Measurements from ENCODE around the gene PYURF. TPM values are rescaled to one million over a fixed set of nuclear protein-coding genes. Genes with fewer than 3 reads are reported as not detected.

PYURF gene
- total RNA-seq, 1 experiment from 2014 or later = 45.3 TPM

DNA sequence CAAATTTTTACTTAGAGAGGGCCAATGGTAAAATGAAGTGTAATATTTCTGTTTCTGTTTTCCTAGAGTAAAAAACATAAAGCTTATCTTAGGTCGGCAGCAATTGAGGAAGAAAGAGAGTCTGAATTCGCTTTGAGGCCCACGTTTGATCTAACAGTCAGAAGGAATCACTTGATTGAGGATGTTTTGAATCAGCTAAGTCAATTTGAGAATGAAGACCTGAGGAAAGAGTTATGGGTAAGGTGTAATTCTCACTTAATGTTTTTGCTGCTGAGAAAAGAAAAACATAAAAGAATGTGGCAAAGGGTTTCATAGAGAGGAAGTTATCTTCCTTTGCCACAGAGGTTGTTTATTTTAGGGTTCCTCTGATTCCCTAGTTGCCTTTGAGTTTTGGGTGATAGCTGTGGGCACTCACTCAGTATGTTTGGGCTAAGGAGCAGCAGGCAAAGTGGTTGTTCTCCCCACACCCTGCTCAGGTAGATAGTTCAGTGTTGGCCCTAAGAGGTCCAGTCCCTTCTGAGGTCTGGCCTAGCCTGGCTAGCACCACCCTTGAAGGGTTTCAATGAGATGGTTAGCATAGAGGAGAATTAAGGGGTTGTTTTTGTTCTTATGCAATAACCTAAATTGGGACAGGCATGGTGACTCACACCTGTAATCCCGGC lies 34.3 kb downstream of the PYURF start:
- DNase-seq (ENCODE audit: low spot score) = no peak
- Mint-ChIP-seq H3K4me1 (no peaks in the 10 kb centered on the region), H3K36me3 (0 out of 2 replicates have a peak, but pooled peaks cover 3% of the 10 kb centered on the region), H3K9me3 (no peaks in the 10 kb centered on the region), H3K27ac (no peak overlapping the region; the same call in 1 of the 2 replicates), H3K4me3 (no peak overlapping the region), H3K27me3 (ENCODE audit: low read depth) (no peaks in the 10 kb centered on the region)
- POLR2A ChIA-PET = no interaction called here
- TF ChIP-seq ZNF138 (CRISPR knock-in tag; conservative IDR thresholded peaks at IDR 0.05) (no peak), TP53 (CRISPR knock-in tag; IDR thresholded peaks at IDR 0.05) (no peak)
- TF ChIP-seq, protein P1, sequence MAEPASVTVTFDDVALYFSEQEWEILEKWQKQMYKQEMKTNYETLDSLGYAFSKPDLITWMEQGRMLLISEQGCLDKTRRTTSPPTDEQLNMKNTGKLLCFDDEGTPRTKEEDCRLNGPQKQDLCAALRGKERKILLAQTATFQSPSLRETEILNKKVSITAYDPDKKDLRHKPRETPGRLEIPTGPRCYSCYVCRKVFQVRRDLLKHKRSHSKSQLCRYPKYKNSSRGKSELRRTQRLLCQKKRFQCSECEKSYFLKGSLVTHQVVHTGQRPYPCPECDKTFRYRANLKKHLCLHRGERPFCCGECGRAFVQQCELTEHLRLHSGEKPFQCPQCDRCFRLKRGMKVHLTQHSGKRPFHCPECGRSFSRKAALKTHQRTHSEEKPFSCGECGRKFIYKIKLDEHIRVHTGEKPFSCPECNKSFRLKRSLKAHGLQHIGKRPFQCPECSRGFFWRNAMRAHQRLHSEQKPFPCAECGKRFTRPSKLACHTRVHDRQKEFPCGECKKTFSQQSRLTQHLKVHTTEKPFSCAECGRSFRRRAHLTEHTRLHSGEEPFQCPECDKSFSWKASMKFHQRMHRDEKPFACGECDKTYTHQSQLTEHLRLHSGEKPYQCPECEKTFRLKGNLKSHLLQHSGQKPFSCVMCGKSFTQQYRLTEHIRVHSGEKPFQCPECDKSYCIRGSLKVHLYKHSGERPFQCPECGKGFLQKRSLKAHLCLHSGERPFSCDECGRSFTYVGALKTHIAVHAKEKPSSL (CRISPR knock-in tag; conservative IDR thresholded peaks at IDR 0.05) = no peak
- ATAC-seq = no peak
- CTCF ChIA-PET = no interaction called here

DNA sequence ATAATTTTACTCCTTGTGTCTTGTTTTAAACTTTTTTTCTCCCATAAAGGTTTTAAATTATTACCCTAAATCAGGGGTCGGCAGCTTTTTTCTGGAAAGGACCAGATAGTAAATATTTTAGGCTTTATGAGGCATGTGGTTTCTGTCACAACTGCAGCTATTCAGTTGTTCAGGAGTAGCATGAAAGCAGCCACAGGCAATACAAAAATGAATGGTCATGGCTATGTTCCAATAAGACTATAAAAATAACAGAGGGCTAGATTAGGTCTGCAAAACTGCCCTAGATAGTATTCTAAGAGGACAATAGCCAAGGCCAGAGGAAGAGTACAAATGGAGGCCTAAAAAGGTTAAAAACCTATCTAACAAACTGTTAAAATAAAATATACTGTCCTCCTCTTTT lies 42.0 kb downstream of the PYURF start:
- TF ChIP-seq, protein P2, sequence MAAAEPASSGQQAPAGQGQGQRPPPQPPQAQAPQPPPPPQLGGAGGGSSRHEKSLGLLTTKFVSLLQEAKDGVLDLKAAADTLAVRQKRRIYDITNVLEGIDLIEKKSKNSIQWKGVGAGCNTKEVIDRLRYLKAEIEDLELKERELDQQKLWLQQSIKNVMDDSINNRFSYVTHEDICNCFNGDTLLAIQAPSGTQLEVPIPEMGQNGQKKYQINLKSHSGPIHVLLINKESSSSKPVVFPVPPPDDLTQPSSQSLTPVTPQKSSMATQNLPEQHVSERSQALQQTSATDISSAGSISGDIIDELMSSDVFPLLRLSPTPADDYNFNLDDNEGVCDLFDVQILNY (CRISPR knock-in tag; IDR thresholded peaks at IDR 0.05) = no peak
- TF ChIP-seq, protein P3, sequence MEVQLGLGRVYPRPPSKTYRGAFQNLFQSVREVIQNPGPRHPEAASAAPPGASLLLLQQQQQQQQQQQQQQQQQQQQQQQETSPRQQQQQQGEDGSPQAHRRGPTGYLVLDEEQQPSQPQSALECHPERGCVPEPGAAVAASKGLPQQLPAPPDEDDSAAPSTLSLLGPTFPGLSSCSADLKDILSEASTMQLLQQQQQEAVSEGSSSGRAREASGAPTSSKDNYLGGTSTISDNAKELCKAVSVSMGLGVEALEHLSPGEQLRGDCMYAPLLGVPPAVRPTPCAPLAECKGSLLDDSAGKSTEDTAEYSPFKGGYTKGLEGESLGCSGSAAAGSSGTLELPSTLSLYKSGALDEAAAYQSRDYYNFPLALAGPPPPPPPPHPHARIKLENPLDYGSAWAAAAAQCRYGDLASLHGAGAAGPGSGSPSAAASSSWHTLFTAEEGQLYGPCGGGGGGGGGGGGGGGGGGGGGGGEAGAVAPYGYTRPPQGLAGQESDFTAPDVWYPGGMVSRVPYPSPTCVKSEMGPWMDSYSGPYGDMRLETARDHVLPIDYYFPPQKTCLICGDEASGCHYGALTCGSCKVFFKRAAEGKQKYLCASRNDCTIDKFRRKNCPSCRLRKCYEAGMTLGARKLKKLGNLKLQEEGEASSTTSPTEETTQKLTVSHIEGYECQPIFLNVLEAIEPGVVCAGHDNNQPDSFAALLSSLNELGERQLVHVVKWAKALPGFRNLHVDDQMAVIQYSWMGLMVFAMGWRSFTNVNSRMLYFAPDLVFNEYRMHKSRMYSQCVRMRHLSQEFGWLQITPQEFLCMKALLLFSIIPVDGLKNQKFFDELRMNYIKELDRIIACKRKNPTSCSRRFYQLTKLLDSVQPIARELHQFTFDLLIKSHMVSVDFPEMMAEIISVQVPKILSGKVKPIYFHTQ (CRISPR knock-in tag; IDR thresholded peaks at IDR 0.05) = no peak
- no peak for TF ChIP-seq ZNF121 (CRISPR knock-in tag; IDR thresholded peaks at IDR 0.05)
- TF ChIP-seq NR3C1 (CRISPR knock-in tag; conservative IDR thresholded peaks at IDR 0.05; ENCODE audit: low read depth) = no peak
- TF ChIP-seq, protein P4, sequence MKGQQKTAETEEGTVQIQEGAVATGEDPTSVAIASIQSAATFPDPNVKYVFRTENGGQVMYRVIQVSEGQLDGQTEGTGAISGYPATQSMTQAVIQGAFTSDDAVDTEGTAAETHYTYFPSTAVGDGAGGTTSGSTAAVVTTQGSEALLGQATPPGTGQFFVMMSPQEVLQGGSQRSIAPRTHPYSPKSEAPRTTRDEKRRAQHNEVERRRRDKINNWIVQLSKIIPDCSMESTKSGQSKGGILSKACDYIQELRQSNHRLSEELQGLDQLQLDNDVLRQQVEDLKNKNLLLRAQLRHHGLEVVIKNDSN (CRISPR knock-in tag; IDR thresholded peaks at IDR 0.05) = no peak
- TF ChIP-seq NFATC4 (CRISPR knock-in tag; IDR thresholded peaks at IDR 0.05) = no peak
- TF ChIP-seq, protein P5, sequence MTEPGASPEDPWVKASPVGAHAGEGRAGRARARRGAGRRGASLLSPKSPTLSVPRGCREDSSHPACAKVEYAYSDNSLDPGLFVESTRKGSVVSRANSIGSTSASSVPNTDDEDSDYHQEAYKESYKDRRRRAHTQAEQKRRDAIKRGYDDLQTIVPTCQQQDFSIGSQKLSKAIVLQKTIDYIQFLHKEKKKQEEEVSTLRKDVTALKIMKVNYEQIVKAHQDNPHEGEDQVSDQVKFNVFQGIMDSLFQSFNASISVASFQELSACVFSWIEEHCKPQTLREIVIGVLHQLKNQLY (CRISPR knock-in tag; IDR thresholded peaks at IDR 0.05) = no peak
- ATAC-seq = no peak
- CTCF ChIA-PET = no interaction called here

DNA sequence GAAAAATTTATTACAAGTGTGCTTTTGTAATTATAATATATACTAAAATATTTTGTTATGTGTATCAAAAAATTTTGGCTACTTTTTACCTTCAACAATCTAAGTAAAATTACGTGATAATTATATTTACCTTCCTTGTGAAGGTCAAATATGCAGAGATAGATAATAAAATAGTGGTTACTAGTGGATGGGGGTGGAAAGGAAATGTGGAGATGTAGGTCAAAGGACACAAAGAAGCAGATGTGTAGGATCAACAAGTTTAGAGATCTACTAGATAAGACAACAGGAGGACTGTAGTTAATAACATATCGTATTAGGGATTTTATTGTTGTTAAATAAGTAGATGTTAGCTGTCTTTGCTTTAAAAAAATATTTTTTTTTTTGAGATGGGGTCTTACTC lies 45.3 kb downstream of the PYURF start:
- H3K27ac Mint-ChIP-seq = no peak overlapping the region
- ChIA-PET CTCF (interaction anchor here (1.1 kb wide), 1 partner anchor 259 kb away, joined by 3 read pairs; no protein-coding TSS in a partner anchor), POLR2A (no interaction called here)
- no peaks in the 10 kb centered on the region for H3K27me3 Mint-ChIP-seq (ENCODE audit: low read depth)
- DNase-seq (ENCODE audit: low spot score) (no peak), ATAC-seq (no peak)
- H3K4me1 Mint-ChIP-seq = no peaks in the 10 kb centered on the region
- TF ChIP-seq, protein P6, sequence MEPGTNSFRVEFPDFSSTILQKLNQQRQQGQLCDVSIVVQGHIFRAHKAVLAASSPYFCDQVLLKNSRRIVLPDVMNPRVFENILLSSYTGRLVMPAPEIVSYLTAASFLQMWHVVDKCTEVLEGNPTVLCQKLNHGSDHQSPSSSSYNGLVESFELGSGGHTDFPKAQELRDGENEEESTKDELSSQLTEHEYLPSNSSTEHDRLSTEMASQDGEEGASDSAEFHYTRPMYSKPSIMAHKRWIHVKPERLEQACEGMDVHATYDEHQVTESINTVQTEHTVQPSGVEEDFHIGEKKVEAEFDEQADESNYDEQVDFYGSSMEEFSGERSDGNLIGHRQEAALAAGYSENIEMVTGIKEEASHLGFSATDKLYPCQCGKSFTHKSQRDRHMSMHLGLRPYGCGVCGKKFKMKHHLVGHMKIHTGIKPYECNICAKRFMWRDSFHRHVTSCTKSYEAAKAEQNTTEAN (CRISPR knock-in tag; IDR thresholded peaks at IDR 0.05) = no peak
- H3K36me3 Mint-ChIP-seq = peaks cover 4% of the 10 kb centered on the region
- H3K9me3 Mint-ChIP-seq = no peaks in the 10 kb centered on the region
- H3K4me3 Mint-ChIP-seq = no peak overlapping the region

More for the DNA sequence above, 42.0 kb downstream of the PYURF start:
- no peaks in the 10 kb centered on the region for H3K4me1 Mint-ChIP-seq
- peaks cover 4% of the 10 kb centered on the region for H3K36me3 Mint-ChIP-seq
- no peak overlapping the region for H3K4me3 Mint-ChIP-seq
- no peak for DNase-seq (ENCODE audit: low spot score)
- POLR2A ChIA-PET = no interaction called here
- H3K27me3 Mint-ChIP-seq (ENCODE audit: low read depth) = no peaks in the 10 kb centered on the region
- H3K27ac Mint-ChIP-seq = no peak overlapping the region
- no peaks in the 10 kb centered on the region for H3K9me3 Mint-ChIP-seq

Measured in WTC11 (cell line).